Pons (tissue), 1 donor: ENCODE measurements around the gene GPRC5D.

ENCODE experiments used
- DNase-seq: peaks from one replicate; pipeline ENCODE4 v3.0.0-alpha.2; 2016; ENCODE audit warnings: low spot score

The GPRC5D gene

GRCh38 chr12:12952036-12952435, at the start of gene GPRC5D:
Gene GPRC5D, minus strand, starts transcription at chr12:12952170. Its CDS starts 1,786 bp downstream, at chr12:12950384.
- no peak for DNase-seq

GRCh38 chr12:13001775-13002040, 49.7 kb upstream of the GPRC5D start:
- no peak for DNase-seq

DNA sequence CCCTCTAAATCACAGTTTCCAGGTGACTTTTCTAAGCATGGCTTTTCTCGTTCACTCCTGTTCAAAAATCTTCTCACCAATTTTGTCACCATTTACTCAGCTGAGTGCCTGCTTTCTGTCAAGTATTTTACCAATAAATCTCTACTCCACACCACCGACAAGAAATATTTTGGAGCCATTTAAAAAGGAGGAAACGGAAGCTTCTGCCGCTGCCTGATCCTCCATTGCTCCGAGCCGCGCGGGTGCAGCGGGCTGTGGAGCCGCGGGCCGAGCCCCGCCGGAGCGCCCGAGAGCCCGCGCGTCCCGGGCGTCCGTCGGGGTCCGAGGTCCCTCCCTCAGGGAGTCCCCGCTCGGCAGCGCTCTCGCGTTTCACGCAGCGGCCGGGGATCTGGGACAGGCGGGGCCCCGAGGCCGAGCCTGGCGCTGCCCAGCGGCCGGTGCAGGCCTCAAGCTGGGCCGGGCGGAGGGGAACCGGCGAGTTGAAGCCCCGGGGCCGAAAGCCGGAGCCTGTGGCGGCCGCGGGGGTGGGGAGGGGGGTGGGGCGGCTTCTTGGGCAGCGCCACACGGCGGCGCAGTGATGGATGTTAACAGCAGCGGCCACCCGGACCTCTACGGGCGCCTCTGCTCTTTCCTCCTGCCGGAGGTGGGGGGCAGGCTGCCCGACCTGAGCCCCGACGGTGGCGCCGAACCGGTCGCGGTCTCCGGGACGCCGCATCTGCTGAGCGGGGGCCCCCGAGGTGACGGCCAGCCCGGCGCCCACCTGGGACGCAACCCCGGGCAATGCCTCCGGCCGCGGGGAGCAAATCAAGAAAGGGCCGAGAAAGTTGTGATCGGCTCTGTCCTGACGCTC, 49.2 kb upstream of the GPRC5D start:
- peak; percentile 49 for DNase-seq

- peak; percentile 58 for DNase-seq
These were observed 48.6 kb upstream of the GPRC5D start for GRCh38 chr12:13000616-13000924.

GRCh38 chr12:12999959-13000615, 48.1 kb upstream of the GPRC5D start, which contains the start of gene HEBP1:
Gene HEBP1, minus strand, starts transcription at chr12:13000265. Its CDS starts 151 bp downstream, at chr12:13000114.
- peak; percentile 85 for DNase-seq

- no peak for DNase-seq
These were observed 47.4 kb upstream of the GPRC5D start for GRCh38 chr12:12999271-12999958.

- DNase-seq: no peak
These were observed 46.3 kb upstream of the GPRC5D start for GRCh38 chr12:12998248-12998647.

GRCh38 chr12:12997734-12998133, 45.8 kb upstream of the GPRC5D start:
- DNase-seq: no peak

DNA sequence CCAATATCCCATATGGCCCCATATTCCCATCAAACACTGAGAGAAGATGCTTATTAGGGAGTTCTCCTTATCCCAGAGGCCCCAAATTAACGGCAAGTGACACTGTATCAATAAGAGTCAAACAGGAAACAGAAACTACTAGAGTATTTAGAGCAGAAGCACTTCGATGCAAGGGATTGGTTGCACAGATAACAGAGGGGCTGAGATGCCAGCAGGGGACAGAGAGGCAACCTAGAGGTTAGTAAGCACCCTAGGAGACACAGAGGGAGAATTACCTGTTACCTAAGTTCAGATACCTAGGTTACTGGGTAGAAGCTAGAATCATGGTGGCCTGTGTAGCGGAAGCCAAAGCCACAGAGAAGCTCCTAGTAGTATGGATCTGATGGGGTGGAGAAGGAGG, 45.2 kb upstream of the GPRC5D start:
- DNase-seq: no peak

DNA sequence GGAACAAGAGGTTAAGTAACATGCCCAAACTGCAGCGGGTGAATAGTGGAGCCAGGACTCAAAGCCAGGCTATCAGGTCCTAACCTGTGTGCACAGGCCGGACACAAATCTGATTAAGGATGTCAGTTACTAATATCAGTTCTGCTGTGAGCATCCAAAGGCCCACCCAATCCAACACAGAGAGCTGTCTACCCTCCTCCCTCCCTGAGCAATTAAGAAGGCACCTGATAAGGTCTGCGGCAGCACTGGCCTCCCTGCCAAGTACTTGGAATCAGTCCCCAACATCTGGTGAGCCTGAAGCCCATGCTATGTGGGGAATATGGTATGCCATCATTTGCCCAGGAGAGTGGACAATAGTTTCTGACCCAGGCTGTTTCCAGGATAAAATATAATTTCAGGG, 44.2 kb upstream of the GPRC5D start:
- no peak for DNase-seq

- no peak for DNase-seq
These were observed 43.1 kb upstream of the GPRC5D start for GRCh38 chr12:12995088-12995487.

- DNase-seq: no peak
These were observed 41.4 kb upstream of the GPRC5D start for GRCh38 chr12:12993367-12993766.

GRCh38 chr12:12992418-12993130, 40.6 kb upstream of the GPRC5D start:
- DNase-seq: no peak

GRCh38 chr12:12990700-12991468, 38.9 kb upstream of the GPRC5D start:
- no peak for DNase-seq

DNA sequence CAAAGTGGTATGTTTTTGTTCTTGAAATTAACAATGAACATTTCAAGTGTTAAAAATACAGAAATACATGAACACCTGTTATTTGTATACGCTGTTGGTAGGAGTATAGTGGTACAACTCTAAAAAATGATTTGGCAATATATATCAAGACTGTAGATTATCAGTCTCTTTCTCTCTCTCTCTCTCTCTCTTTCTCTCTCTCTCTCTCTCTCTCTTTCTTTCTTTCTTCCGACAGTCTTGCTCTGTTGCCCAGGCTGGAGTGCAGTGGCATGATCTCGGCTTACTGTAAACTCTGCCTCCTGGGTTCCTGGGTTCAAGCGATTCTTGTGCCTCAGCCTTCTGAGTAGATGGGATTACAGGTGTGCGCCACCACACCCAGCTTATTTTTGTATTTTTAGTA, 35.5 kb upstream of the GPRC5D start:
- DNase-seq: no peak

- DNase-seq: no peak
These were observed 34.9 kb upstream of the GPRC5D start for GRCh38 chr12:12986775-12987331.

- no peak for DNase-seq
These were observed 33.9 kb upstream of the GPRC5D start for GRCh38 chr12:12985817-12986408.

GRCh38 chr12:12984149-12984548, 32.2 kb upstream of the GPRC5D start:
- DNase-seq: no peak

DNA sequence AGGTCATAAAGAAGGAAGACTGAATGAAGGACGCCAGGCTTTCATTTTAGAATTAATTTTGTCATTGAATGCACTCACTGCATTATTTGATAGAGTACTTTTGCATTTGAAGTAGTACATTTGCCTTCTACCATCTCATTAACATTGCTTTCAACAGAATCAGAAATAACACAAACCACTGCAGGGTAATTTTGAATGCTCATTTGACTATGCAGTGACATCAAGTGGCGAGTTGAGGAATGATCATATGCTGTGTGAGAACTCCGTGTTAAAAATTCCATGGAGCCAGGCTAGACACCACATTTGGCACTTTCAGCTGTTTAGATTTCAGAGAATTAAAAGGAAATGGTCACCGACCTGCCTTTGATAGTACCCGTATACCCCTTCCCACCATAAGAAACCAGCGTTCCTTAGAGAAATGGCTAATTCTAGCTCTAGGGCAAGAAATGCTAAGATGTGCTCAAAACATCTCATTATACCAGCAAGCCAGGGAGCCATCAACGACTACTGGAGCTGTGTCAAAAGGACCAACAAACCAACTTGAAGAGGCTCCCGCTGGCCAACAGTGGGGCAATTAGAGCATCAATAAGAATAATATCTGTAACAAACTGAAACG, 31.6 kb upstream of the GPRC5D start:
- DNase-seq: peak; percentile 93

GRCh38 chr12:12982331-12982730, 30.4 kb upstream of the GPRC5D start:
- DNase-seq: no peak
